GM19351 (cell line): ENCODE results near the gene CD276.

Experiments
- ATAC-seq: cut with Tn5 transposase; IDR thresholded peaks from one replicate; pipeline ENCODE4 v1.9.1; 2021; ENCODE audit warnings: mild to moderate bottlenecking, moderate library complexity; ENCODE audit not compliant: unreplicated experiment

The CD276 gene

DNA sequence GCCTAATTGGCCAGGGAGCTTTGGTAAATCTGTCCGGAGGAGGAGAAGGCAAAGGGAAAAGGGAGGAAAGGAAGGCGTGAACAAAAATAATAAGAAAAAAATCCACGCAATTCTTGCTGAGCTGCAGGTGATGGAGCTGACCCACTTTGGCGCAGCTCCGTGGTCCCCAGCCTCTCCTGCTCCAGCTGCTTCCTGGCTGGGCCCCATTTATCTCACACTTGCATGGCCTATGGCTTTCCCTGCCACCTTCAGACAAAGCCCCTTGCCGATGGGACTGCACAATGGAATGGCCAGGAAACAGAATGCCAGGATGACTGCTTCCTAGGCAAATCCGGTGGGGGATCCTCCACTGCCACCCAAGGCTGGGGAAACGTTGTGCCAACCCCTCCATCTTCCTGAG lies 62.1 kb downstream of the CD276 start:
- no peak for ATAC-seq

DNA sequence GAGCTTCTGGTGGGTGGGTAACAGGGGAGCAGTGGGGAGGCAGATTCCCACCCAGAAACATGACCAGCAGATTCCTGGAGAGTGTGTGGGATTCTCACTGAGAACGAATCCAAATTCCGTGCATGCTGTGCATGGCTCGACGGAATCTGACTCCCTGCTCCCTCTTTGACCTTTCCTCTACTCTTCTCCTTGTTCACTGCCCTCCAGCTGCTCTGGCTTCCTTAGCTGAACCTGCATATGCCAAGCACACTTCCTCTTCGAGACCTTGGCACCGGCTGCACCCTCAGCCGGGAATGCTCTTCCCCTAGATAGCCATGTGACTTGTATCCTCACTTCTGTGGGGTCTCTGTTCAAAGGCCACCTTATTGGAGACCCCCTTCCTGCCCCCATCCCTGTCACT lies 62.7 kb downstream of the CD276 start:
- no peak for ATAC-seq

DNA sequence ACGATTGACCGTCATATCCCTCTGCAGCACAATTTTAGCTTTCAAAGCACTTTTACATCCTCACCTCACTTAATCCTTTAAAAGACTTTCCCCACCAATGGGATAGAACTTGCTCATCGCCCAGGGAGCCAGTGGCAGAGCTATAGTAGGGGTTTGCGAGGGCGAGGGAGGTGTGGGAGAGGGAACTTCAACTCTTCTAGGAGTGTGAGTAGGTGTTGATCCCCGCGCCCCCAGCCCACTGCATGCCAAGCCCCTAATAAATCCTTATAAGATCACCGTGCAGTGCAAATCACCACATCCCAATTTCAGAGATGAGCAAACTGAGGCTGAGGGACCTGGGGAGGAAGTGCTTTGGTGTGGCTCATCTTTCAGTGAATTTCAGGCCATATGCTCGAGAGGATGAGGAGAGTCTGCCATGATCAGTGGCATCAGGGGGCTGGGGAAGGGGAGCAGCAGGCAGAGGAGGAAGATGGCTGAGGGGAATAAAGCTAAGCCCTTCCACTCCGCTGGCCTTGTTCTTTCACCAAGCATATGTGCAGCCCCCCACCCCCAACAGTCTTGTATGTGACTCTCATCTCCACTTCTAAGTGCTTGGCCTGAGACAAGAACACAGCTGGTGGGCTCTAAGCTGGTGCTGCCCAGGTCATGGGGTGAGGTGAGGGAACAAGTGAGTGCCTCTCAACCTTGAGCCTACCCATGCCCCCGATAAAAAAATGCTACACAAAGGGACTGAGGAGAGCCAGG lies 63.8 kb downstream of the CD276 start:
- ATAC-seq = no peak

DNA sequence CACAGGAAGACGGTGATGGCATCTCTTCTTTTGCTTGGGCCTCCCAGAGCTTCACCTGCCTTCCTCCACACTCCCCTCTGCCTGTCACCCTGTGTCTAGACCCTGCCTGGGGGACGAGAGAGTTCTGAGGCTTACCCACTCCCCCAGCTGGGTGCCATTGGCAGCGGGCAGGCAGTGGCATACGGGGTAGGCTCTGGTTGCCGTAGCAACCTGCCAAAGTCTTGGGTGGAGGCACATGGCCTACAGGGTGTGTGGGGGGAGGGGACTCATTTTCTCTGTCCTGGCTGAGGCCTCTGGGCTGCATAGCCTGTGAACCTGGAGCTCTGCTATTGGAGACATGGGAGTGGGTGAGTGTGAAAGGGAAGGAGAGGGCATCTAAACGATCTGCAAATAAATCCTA lies 64.5 kb downstream of the CD276 start:
- no peak for ATAC-seq

DNA sequence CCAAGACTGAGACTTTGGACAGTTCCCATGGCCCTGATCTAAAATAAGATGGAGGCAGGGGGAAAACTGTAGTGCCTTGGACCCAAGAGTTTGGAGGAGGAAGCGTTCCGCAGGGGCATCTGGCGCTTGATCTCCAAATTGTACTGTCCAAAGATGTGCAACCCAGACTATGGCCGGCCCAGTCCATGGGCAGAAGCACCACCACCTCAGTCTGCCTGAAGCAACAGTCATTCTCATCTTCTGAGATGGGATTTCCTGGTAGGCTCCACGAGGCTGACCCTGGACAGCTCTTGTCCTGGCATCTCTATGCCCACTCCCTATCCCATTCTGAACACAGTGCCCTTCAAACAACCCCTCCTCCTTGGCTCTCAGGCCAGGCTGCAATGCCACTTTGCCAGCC lies 65.3 kb downstream of the CD276 start:
- ATAC-seq = no peak

DNA sequence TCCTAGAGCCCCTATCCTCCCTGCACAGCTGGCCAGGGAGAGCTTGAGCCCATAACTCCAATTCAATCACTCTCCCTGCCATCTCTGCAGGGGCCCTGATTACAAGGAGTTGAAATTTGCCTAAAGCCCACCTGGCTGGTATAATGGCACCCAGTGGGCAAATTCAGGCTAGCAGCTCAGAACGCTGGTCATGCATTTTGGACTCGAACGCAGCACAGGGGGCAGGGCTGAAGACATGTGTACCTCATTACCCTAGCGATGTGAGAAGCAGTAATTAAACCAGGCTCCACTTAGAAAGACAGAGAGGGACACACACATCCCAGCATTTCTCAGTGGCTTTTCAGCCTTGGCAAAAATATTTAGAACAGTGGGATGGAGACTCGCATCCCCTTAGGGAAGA lies 65.8 kb downstream of the CD276 start:
- no peak for ATAC-seq

DNA sequence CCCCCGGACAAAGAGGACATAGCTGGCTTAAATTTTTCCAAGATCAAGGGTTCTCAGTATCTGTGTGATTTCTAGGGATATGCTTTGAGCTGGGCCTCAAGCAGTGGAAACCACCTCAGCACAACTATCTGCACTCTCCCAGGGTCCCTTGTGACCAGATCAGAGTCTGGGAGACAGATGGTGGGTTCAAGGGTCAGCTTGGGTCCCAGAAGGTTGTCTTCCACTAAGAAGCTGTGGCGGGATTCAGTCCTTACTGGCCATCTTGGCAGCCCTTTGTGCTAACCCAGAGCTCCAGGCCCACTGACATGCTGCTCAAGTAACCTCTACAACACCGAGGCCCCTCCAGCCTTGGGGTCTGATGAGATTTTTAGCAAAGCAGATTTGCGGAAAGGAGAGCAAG lies 66.3 kb downstream of the CD276 start:
- no peak for ATAC-seq

DNA sequence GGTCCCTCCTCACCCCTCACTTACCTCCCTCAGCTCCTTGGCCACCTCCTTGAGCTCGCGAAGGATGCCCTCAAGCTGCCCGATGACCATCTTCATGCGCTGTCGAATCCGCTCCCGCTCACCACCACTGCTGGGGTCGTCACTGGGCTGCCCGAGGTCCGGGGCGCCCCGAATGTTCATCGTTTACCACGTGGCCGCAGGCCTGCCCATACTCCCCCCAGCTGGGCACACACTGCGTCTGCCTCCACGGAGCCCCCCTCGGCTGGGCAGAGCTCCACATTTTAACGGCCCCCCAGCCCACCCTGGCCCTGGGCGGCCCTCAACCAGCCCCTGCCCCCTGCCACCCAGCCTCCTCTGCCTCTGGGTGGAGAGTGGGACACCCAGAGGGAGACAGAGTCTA lies 66.8 kb downstream of the CD276 start:
- no peak for ATAC-seq

DNA sequence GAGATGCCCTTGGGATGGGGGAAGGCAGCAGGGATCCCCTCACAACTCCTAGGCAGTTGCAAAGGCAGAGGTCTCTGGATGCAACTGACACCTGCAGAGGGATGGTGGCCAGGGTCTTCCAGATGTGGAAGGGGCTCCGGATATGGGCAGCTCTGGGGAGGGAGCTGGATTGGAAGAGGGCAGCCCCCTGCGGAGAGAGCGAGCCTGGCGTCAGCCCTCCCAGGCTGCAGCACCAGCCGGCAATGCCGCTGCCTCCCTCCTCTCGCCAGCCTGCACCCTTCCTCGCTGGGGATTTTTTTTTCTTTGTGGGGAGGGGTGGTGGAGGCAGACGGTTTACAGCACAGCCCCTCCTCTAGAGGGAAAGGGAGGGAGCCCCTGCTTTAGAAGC lies 67.3 kb downstream of the CD276 start:
- ATAC-seq = no peak

DNA sequence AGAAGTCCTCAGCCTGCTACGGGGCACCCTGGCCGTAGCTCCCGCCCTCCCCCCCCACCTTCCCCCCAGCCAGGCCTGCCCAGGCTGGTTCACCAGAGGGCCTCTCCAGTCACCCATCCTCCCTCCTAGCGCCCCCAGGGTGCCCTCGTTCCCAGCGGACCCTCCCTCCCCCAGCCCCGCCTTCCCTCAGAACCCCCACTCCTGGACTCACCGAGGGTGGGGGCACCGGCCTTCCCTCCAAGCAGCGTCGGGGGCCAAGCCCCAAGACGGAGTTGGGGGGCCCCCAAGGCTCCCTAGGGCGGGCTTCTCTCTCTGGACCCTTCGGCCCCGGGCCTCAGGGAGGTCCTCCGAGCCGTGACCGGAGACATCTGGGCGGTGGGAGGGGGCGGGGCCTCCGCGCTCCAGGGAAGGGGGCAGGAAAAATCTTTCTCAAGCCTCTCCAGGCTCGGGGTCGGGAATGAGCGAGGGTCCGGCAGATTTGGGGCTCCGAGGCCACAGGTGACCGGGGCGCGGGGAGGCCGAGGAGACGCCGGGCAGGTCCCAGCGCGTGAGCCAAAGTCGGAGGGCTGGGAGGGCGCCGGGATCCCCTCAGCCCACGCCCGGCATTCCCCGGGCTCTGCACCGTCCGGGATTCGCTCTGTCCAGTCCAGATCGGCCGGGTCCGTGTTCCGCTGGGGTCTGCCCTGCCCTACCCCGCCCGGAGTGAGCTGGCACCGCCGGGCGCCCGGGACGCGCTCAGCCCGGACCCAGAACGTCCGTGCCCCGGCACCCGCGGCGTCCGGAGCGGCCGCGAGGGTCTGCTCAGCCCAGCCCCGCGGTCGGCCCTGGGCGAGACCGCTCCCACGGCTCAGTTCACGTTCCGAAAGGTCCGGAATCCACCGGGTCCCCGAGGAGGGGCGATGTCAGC lies 68.0 kb downstream of the CD276 start:
- no peak for ATAC-seq

DNA sequence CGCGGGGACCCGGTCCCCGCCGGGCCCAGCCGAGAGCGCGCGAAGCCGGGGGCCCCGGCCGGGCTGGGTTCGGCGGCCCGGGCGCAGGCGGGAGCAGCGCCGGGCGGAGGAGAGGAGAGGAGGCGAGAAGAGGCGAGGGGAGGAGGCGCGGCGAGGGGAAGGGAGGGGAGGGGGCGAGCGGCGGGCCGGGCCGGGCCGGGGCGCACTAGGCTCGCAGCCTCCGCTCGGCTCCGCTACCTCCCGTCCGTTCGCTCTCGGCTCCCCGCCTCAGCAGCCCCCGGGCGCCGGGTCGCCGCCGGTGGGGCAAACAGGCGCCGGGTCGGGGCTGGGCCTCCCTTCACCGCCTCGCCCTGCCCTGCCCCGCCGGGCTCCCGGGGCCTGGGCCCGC lies 68.6 kb downstream of the CD276 start:
- no peak for ATAC-seq

DNA sequence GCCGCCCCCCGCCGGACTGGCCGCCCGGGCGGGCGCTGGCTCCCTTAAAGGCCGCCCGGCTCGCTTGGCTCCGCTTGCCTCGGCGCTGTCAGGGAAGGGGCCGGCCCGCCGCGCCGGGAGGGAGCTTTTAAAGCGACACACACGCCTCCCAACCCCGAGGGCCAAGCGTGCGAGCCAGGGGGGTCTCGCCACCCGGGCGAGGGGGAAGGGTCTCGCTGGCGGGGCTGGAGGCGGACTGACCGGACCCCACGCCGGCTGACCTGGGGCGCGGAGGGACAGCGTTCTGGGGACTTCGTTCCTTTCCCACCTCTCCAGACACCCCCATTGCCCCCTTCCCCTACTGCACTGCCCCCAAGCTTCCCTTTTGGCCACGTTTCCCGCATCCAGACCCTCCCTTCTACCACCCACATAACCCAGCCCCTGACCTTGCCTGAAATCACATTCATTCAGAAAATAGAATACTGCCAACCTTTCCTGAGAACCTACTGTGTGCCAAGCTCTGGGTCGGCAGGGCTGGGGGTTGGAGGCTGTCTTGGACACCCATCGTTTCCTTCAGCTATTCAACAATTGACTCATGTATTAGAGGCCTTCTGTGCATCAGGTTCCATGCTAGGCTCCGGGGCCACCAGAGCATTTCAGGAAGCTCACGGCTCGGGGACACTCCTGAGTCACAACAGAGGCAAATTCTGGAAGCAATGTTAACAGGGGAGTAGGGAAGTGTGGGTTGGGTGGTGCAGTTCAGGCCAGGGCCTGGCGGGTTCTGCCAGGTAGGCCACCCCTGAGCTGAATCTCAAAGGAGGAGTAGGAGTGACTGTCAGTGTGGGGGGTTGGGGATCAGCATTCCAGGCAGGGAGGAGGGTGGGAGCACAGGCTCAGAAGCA lies 69.3 kb downstream of the CD276 start, which contains the start of gene INSYN1:
Gene INSYN1 (minus strand): TSS at position 102 of the 881 bp plus-strand sequence. CDS start 2,221 bp downstream, outside the sequence.
- no peak for ATAC-seq

DNA sequence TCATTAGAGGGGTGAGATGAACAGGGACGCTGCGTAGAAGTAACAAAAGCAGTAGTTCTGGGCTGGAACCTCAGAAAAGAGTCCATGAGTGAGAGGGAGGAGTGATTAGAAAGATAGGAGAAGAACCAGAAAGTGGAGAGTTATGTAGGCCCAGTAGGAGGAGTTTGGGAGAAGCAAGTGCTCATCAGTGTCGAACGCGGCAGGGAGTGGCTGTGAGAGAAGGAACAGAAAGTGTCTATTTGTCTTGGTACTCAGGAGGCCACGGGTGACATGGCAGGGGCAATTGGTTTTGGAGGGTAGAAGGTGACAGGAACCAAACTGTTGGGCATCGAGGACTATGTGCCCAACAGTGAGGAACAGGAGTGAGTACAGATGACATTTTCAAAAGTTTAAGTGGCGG lies 70.3 kb downstream of the CD276 start:
- ATAC-seq = no peak

DNA sequence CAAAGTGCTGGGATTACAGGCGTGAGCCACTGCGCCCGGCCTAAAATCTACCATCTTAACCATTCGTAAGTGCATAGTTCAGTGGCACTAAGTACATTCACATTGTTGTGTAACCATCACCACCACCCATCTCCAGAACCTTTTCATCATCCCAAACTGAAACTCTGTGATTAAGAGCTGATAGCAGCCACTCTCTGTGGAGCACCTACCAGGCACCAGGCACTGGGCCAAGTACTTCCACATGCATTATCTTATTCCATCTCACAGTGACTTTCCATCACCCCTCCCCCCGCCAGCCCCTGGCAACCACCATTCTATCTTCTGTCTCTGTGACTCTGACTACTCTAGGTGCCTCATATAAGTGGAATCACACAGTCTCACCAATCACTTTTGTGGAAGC lies 71.3 kb downstream of the CD276 start:
- ATAC-seq = no peak

DNA sequence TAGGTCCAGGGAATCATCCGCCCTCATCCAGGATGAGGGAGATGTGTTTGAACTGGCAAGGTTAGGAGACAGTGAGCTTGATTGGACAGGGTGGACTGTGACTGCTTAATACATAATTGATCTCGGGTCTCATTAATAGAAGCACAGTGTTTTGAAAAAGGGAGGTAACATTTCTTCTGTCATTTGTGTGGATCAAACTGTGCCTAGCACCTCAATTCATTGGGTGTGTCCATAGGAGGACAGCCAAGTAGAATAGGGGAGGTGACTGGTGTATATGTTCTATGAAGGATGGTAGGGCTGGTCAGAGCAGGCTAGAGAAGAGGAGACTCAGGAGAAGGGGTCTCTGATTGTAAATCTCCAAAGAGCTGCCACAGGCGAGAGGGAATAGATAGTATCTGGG lies 71.8 kb downstream of the CD276 start:
- no peak for ATAC-seq

DNA sequence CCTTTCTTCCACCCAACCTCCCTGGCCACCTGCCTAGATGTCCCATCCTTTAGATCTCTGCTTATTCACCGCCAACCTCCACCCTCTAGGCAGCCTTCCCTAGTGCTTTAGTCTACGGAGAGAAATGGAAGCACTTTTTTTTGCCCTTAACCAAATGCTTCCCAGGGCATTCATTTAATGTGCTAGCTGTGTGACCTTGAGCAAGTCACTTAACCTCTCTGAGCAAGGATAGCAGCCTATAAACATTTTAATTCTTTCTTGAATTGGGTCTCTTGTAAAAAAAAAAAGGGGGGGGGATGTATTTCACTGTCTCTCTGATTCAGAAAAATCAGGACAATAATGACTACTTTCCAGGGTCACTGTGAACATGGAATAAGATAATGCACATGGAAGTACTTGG lies 72.2 kb downstream of the CD276 start:
- ATAC-seq = no peak

DNA sequence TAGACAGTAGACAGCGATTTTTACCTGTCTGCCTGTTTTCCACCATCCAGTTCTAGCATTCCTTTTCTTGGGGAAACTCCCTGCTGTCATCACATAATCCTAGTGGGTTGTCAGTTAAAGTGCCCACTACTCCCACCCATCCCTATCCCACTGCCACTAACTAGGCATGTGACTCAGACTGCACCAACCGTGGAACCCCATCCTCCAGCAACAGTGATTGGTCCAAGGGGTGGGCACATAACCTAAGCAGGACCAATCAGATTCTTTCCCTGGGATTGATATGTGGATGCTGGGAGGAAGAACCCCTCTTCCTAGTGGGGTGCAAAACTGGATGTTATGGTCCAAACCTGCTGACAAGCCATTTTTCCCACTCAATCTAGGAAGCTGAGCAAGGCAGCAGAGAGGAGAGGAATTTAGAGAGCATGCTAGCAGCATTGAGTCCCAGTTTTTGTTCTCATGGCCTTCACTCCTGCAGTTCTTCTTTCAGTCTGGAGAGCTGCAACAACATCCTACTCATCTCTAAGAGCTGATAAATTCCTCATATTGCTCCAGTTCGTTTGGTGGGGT lies 72.8 kb downstream of the CD276 start:
- no peak for ATAC-seq

DNA sequence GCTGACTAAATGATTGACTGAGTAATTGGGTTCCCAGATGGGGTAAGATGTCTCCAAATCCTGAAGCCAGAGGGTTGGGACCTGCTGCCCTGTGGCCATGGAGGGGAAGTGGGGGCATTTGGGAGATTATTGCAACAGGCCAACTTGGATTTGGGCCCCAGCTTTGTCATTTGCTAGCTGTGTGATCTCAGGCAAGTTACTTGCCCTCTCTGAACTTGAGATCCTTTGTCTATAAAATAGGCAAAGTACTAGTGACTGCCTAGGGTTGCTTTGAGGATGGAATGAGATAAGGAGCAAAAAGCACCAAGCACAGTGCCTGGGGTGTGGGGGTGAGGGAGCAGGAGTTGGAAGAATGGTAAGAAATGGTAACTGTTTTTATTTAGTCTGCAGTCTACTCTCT lies 73.4 kb downstream of the CD276 start:
- ATAC-seq = no peak

DNA sequence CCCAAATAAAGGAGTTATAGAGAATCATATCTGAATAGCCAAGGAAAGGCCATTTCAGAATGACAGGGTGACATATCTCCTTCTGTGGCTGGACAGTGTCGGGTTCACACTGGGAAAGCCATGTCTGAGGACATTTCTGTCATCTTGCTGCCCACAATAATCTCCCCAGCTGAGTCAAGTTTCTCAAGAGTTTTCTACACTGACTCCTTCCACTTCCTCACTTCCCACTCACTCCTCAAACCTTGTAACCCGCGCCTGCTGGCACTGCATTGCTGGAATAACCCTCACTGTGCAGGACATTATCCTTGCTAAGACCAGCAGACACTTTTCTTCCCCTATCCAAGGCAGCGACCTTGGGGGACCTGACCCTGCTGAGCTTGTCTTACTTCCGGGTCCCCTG lies 74.3 kb downstream of the CD276 start:
- no peak for ATAC-seq

DNA sequence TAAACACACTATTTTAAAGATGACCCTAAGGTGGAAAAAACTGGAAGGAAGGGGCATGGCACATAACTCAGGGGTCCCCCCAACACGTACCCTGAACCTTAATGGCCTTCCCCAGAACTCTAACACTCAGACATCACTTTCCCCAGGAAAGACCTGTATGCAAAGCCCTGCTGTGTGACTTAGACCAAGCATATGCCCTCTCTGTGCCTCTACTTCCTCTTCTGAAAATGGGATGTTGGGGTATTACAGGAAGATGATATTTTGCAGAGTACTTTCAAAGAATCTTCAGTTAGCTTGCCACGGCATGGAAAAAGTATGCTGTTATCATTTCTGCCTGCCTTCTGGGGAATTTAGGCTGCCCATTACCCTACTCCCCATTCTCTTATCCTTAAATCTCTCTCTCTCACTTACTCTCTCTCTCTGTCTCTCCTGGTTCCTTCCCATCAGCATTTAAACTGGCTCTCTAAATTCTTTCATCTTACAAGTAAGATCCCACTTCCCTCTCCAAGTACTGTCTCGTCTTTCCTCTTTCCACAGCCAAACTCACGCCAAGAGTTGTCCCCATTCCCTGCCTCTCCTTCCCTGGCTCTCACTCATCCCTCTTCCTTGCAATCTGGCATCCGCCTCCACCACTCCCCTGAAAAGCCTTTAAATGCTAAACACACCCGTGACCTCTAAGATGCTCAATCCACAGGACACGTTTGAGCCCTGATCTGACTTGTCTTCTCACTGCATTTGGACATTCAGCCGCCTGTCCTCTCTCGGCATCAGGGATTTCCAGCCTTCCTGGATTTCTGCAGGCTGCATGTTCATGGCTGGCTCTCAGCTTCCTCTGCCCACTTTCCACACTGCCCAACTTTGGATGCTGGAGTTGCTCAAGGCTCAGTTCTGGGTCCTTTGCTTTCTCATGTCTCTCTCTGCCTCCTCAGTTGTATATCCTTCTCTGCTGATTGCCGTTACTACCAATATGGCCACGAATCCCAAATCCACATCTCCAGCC lies 76.4 kb downstream of the CD276 start:
- ATAC-seq = no peak
